Endothelial cell of umbilical vein (primary cell): ENCODE results near the gene PRR5. TPM values are rescaled to one million over a fixed set of nuclear protein-coding genes. Genes with fewer than 3 reads are reported as not detected.

Source experiments
- BruUV-seq: library from RNA; stranded (reverse); fragments of 400-500 nt; replicated peaks from 2 replicates; lab custom pipeline; 2021; lab: Mats Ljungman, UMichigan
- CTCF ChIA-PET: fragments of 300-600, 350-600 bp; sonication (Branson Sonifier 250); formaldehyde crosslinking; loops from one replicate; lab custom pipeline; 2021; ENCODE audit warnings: antibody characterized with exemption, inconsistent platforms; lab: Charles Lee
- POLR2A ChIA-PET: fragments of 300-600, 350-600 bp; sonication (Branson Sonifier 250); formaldehyde crosslinking; loops from one replicate; lab custom pipeline; 2021; ENCODE audit warnings: antibody characterized with exemption, inconsistent platforms; lab: Charles Lee
- DNase-seq: peaks from one replicate; pipeline ENCODE4 v3.0.0-alpha.2; 2011; ENCODE audit warnings: low read depth, low spot score
- FAIRE-seq: peaks from 2 replicates; lab custom pipeline; 2011; peaks lifted over from hg19 to GRCh38; lab: Jason Lieb, UNC
- H2AFZ ChIP-seq: 2 replicates; pipeline ENCODE4 v1.6.0; 2012; ENCODE audit warnings: low read depth, low read length, control low read depth, inconsistent platforms
- H3K27ac ChIP-seq: 2 replicates; pipeline ENCODE4 v1.5.1; 2011; ENCODE audit warnings: low read depth, mild to moderate bottlenecking, control low read depth, low read length, moderate library complexity; ENCODE audit not compliant: insufficient read depth
- H3K27me3 ChIP-seq, 2 experiments: 2 replicates each; pipeline versions ENCODE4 v1.6.0 to v1.6.1; 2011; ENCODE audit warnings: low read length in 2 of 2, mixed read lengths in 1 of 2; ENCODE audit not compliant: control insufficient read depth in 2 of 2, insufficient read depth in 2 of 2
- H3K36me3 ChIP-seq, 2 experiments: 2 replicates in 1 of 2; 3 replicates in 1 of 2; pipeline ENCODE4 v1.5.1; 2011; ENCODE audit warnings: low read length in 2 of 2, mild to moderate bottlenecking in 1 of 2, moderate library complexity in 1 of 2; ENCODE audit not compliant: control insufficient read depth in 2 of 2, insufficient read depth in 2 of 2; ENCODE audit errors: extremely low read depth in 1 of 2
- H3K4me1 ChIP-seq: 3 replicates; pipeline ENCODE4 v1.5.1; 2011; ENCODE audit warnings: mild to moderate bottlenecking, low read length; ENCODE audit not compliant: control insufficient read depth, insufficient read depth; ENCODE audit errors: extremely low read depth
- H3K4me2 ChIP-seq: 2 replicates; pipeline ENCODE4 v1.6.1; 2011; ENCODE audit warnings: low read length, control low read depth, mixed read lengths; ENCODE audit not compliant: insufficient read depth
- H3K4me3 ChIP-seq, 3 experiments: fragments of 200-600 bp in 1 of 3; sonication (generic), shearing (Covaris generic) in 1 of 3; replicated peaks in 1 of 3; 2 replicates each; pipeline ENCODE4 v1.5.1; 2011 to 2016; ENCODE audit warnings: control low read depth in 3 of 3, low read length in 3 of 3, mild to moderate bottlenecking in 2 of 3, inconsistent platforms in 1 of 3, low read depth in 1 of 3, moderate library complexity in 1 of 3; ENCODE audit not compliant: insufficient read depth in 1 of 3
- H3K79me2 ChIP-seq: 2 replicates; pipeline ENCODE4 v1.6.0; 2012; ENCODE audit warnings: low read length, inconsistent platforms; ENCODE audit not compliant: control insufficient read depth, insufficient read depth
- H3K9ac ChIP-seq: replicated peaks from 2 replicates; pipeline ENCODE3; 2011; ENCODE audit warnings: low read length, control low read depth; ENCODE audit not compliant: insufficient read depth; ENCODE audit errors: extremely low read depth
- H3K9me1 ChIP-seq: replicated peaks from 3 replicates; pipeline ENCODE4 v1.6.0; 2011; ENCODE audit warnings: mild to moderate bottlenecking, low read length; ENCODE audit not compliant: control insufficient read depth, insufficient read depth; ENCODE audit errors: extremely low read depth
- H3K9me3 ChIP-seq: replicated peaks from 2 replicates; pipeline ENCODE4 v1.5.1; 2012; ENCODE audit warnings: low read length, inconsistent platforms; ENCODE audit not compliant: control insufficient read depth, insufficient read depth
- H4K20me1 ChIP-seq: replicated peaks from 2 replicates; pipeline ENCODE3; 2011; ENCODE audit warnings: mild to moderate bottlenecking, low read length; ENCODE audit not compliant: control insufficient read depth, insufficient read depth; ENCODE audit errors: extremely low read depth
- CTCF ChIP-seq, 2 donors: IDR thresholded peaks; 1 replicate in 1 of 2; 2 replicates in 1 of 2; pipeline ENCODE4 v1.5.1; 2011; ENCODE audit warnings: low read length in 2 of 2, mild to moderate bottlenecking in 2 of 2, moderate library complexity in 2 of 2, control low read depth in 1 of 2, inconsistent platforms in 1 of 2, low read depth in 1 of 2; ENCODE audit not compliant: insufficient read depth in 1 of 2; ENCODE audit errors: extremely low read depth in 1 of 2
- EZH2 ChIP-seq: IDR thresholded peaks from 2 replicates; pipeline ENCODE4 v1.6.1; 2012; ENCODE audit warnings: borderline replicate concordance, low read depth, mild to moderate bottlenecking, moderate library complexity, low read length, inconsistent platforms; ENCODE audit not compliant: severe bottlenecking
- FOS ChIP-seq: IDR thresholded peaks from 2 replicates; pipeline ENCODE4 v1.6.1; 2011; ENCODE audit warnings: mild to moderate bottlenecking, low read length, moderate library complexity, borderline replicate concordance; ENCODE audit not compliant: insufficient read depth
- GATA2 ChIP-seq: IDR thresholded peaks from 2 replicates; pipeline ENCODE4 v1.7.0; 2011; ENCODE audit warnings: low read depth, mild to moderate bottlenecking, moderate library complexity, mixed read lengths, low read length; ENCODE audit not compliant: insufficient read length, insufficient read depth
- JUN ChIP-seq: IDR thresholded peaks from 2 replicates; pipeline ENCODE4 v1.6.1; 2011; ENCODE audit warnings: borderline replicate concordance, low read depth; ENCODE audit not compliant: insufficient read length, insufficient read depth
- MAX ChIP-seq: IDR thresholded peaks from 2 replicates; pipeline ENCODE4 v1.6.1; 2011; ENCODE audit not compliant: insufficient read depth, insufficient read length
- MYC ChIP-seq: IDR thresholded peaks from one replicate; pipeline ENCODE4 v1.6.1; 2011; ENCODE audit warnings: mild to moderate bottlenecking, low read depth, low read length
- POLR2A ChIP-seq: IDR thresholded peaks from 2 replicates; pipeline ENCODE4 v1.6.1; 2012; ENCODE audit warnings: low read depth, mild to moderate bottlenecking, control low read depth, low read length
- POLR2AphosphoS5 ChIP-seq: IDR thresholded peaks from 2 replicates; pipeline ENCODE4 v1.6.1; 2012; ENCODE audit warnings: low read depth, mild to moderate bottlenecking, control low read depth, low read length, moderate library complexity; ENCODE audit not compliant: insufficient read depth
- dilution Hi-C: fragments of 300-500 bp; cut with MboI; formaldehyde crosslinking; loops from one replicate; pipeline ENCODE4 v1.15.0; 2019; ENCODE audit warnings: low sequenced_read_pairs; ENCODE audit not compliant: extremely low pct_ligation_motif_present
- intact Hi-C: fragments of 100-400 bp; cut with micrococcal nuclease; formaldehyde crosslinking; loops from one replicate; pipeline ENCODE4 v1.10.0; 2022
- polyA plus RNA-seq, 4 experiments: library from polyadenylated mRNA; depleted of rRNA in 3 of 4; stranded (reverse) in 3 of 4; unstranded in 1 of 4; fragments of >200 nt; gene quantifications; 2 replicates each; pipeline versions ENCODE4 v1.2.1 to v1.2.3, GENCODE V29; 2011 to 2012; ENCODE audit warnings: missing spikeins in 1 of 4
- total RNA-seq: library from RNA; stranded (reverse); gene quantifications from 2 replicates; pipeline ENCODE4 v1.2.3, GENCODE V29; 2021

PRR5 gene
- total and polyA plus RNA-seq, 2 donors (not counting 3 experiments of a cell fraction or from before 2014, with no cell fraction given) = 4.3 to 9.0 TPM

GRCh38 chr22:44727148-44727547 lies 25.1 kb downstream of the PRR5 start:
- Histone ChIP-seq H3K79me2 (no peaks in the 10 kb centered on the region), H3K27ac (no peak overlapping the region), H3K4me2 (no peak overlapping the region), H4K20me1 (no peaks in the 10 kb centered on the region), H3K36me3 (no peaks in the 10 kb centered on the region), H3K9me3 (no peaks in the 10 kb centered on the region), H3K4me1 (no peaks in the 10 kb centered on the region), H3K27me3 (no peaks in the 10 kb centered on the region), H3K9me1 (no peaks in the 10 kb centered on the region), H2AFZ (no peak overlapping the region), H3K4me3 (no peak overlapping the region), H3K9ac (no peak overlapping the region)
- no TSS peak for BruUV-seq
- no peak for FAIRE-seq
- ChIA-PET POLR2A (no interaction called here), CTCF (no interaction called here)
- dilution Hi-C loops = no loop called here
- TF ChIP-seq FOS (no peak), GATA2 (no peak), CTCF (IDR thresholded peaks at IDR 0.05; ENCODE audit: extremely low read depth in 1 of 2, insufficient read depth in 1 of 2, low read depth in 1 of 2, low read length in 2 of 2) (no peak), MYC (no peak), JUN (no peak), POLR2A (no peak), EZH2 (no peak), POLR2AphosphoS5 (no peak), MAX (no peak)
- intact Hi-C loops = no loop called here
- DNase-seq = no peak
